NCI-H1930 (cell line): Measurements from ENCODE around the gene MRPS5.

Experiments used
- DNase-seq, 2 experiments: peaks; one replicate each; lab custom pipeline; 2025; lab: John Stamatoyannopoulos, UW

The MRPS5 gene

GRCh38 chr2:95061119-95061512 is 60.5 kb downstream of the MRPS5 start:
- no peak for DNase-seq

- no peak for DNase-seq
These were observed 61.0 kb downstream of the MRPS5 start for GRCh38 chr2:95060446-95061118.

- DNase-seq = no peak
These were observed 61.8 kb downstream of the MRPS5 start for GRCh38 chr2:95059656-95060370.

GRCh38 chr2:95058989-95059641 is 62.5 kb downstream of the MRPS5 start:
- no peak for DNase-seq

- DNase-seq = no peak
These were observed 63.1 kb downstream of the MRPS5 start for GRCh38 chr2:95058466-95058988.

- no peak for DNase-seq
These were observed 63.9 kb downstream of the MRPS5 start for GRCh38 chr2:95057535-95058370.

- DNase-seq = no peak
These were observed 64.8 kb downstream of the MRPS5 start for GRCh38 chr2:95056461-95057459.

GRCh38 chr2:95056044-95056443 is 65.6 kb downstream of the MRPS5 start:
- no peak for DNase-seq

- no peak for DNase-seq
These were observed 66.3 kb downstream of the MRPS5 start for GRCh38 chr2:95055262-95055661.

- no peak for DNase-seq
These were observed 67.6 kb downstream of the MRPS5 start for GRCh38 chr2:95054016-95054415.

- DNase-seq = peak in 1 of 2 experiments; percentile 17
These were observed 68.1 kb downstream of the MRPS5 start for GRCh38 chr2:95053543-95053942.

- DNase-seq = no peak
These were observed 68.7 kb downstream of the MRPS5 start for GRCh38 chr2:95052804-95053479.

GRCh38 chr2:95052307-95052706 is 69.3 kb downstream of the MRPS5 start:
- no peak for DNase-seq

- no peak for DNase-seq
These were observed 70.0 kb downstream of the MRPS5 start for GRCh38 chr2:95051626-95052025.

- DNase-seq = no peak
These were observed 71.0 kb downstream of the MRPS5 start for GRCh38 chr2:95050385-95051300.

GRCh38 chr2:95049961-95050360 is 71.6 kb downstream of the MRPS5 start:
- no peak for DNase-seq

GRCh38 chr2:95049683-95049955 is 72.0 kb downstream of the MRPS5 start:
- DNase-seq = no peak

- no peak for DNase-seq
These were observed 72.6 kb downstream of the MRPS5 start for GRCh38 chr2:95048825-95049682.
